ENCODE results near the gene DCK. TPM values are rescaled to one million over a fixed set of nuclear protein-coding genes. Genes with fewer than 3 reads are reported as not detected.
"Not testable (repeated sequence)": the region's sequence is repeated elsewhere in the genome, so short reads cannot be mapped to it uniquely, and the experiment has no call there.

DCK gene
- total and polyA plus RNA-seq, 12 donors = 2.5 to 9.3 (median 6.2) TPM

- WGBS, 2 donors = 96% methylated on average over 1 of the region's 1 CpG
- no peak for DNase-seq
- TF ChIP-seq, protein P1, sequence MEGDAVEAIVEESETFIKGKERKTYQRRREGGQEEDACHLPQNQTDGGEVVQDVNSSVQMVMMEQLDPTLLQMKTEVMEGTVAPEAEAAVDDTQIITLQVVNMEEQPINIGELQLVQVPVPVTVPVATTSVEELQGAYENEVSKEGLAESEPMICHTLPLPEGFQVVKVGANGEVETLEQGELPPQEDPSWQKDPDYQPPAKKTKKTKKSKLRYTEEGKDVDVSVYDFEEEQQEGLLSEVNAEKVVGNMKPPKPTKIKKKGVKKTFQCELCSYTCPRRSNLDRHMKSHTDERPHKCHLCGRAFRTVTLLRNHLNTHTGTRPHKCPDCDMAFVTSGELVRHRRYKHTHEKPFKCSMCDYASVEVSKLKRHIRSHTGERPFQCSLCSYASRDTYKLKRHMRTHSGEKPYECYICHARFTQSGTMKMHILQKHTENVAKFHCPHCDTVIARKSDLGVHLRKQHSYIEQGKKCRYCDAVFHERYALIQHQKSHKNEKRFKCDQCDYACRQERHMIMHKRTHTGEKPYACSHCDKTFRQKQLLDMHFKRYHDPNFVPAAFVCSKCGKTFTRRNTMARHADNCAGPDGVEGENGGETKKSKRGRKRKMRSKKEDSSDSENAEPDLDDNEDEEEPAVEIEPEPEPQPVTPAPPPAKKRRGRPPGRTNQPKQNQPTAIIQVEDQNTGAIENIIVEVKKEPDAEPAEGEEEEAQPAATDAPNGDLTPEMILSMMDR (IDR thresholded peaks at IDR 0.05) = peak in 5 of 9 donors; percentile 20 to 37 (median 24)
- ATAC-seq = no peak
- peaks cover 0 to 13% (median 0%) of the 10 kb centered on the region in 11 donors for H3K9me3 ChIP-seq
- intact Hi-C loops (cut with DNase I) = no loop called here
- no peak overlapping the region for H3K4me3 ChIP-seq
- H3K27me3 ChIP-seq = no peaks in the 10 kb centered on the region
- no peaks in the 10 kb centered on the region for H3K36me3 ChIP-seq
- H3K27ac ChIP-seq = no peak overlapping the region
- H3K4me1 ChIP-seq = no peaks in the 10 kb centered on the region
These were observed 57.4 kb downstream of the DCK start for GRCh38 chr4:71050809-71051208.

- WGBS, 2 donors = 83 to 89% methylated on average over 7 of the region's 7 CpGs
- intact Hi-C loops (cut with DNase I) = no loop called here
- Histone ChIP-seq H3K27me3 (no peaks in the 10 kb centered on the region), H3K36me3 (no peaks in the 10 kb centered on the region), H3K9me3 (peaks cover 0 to 13% (median 0%) of the 10 kb centered on the region in 11 donors), H3K4me3 (no peak overlapping the region), H3K27ac (no peak overlapping the region), H3K4me1 (no peaks in the 10 kb centered on the region)
- DNase-seq (no peak), ATAC-seq (no peak)
- TF ChIP-seq, protein P1 (IDR thresholded peaks at IDR 0.05) = no peak
These were observed 58.6 kb downstream of the DCK start for GRCh38 chr4:71052034-71052433.

DNA sequence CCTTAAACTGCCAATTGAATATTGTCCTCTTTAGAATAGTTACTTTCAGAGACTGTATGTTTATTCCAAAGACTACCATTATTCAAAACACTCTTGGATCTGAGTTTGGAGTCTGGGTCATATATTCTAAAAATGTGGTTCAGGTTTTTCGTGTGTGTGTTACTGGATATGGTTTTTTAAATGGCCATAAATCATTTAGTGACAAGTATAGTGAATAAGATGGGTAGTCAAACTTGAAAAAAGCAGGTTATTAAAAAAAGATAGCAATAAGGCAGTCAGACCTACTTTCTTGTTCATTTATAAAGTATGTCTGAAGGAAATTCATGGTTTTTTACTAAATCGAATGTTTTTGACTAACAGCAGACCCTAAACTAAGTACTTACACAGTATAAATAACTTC lies 59.3 kb downstream of the DCK start:
- H3K27me3 ChIP-seq = no peaks in the 10 kb centered on the region
- peaks cover 0 to 13% (median 0%) of the 10 kb centered on the region in 11 donors for H3K9me3 ChIP-seq
- WGBS, 2 donors = 81 to 85% methylated on average over 2 of the region's 2 CpGs
- no peak overlapping the region for H3K4me3 ChIP-seq
- no peaks in the 10 kb centered on the region for H3K36me3 ChIP-seq
- intact Hi-C loops (cut with DNase I) = no loop called here
- no peaks in the 10 kb centered on the region for H3K4me1 ChIP-seq
- no peak for DNase-seq
- no peak for ATAC-seq
- TF ChIP-seq, protein P1 (IDR thresholded peaks at IDR 0.05) = no peak
- no peak overlapping the region for H3K27ac ChIP-seq

- H3K4me3 ChIP-seq; H3K27me3 ChIP-seq; DNase-seq; H3K27ac ChIP-seq; H3K4me1 ChIP-seq; intact Hi-C loops (cut with DNase I); H3K36me3 ChIP-seq; ATAC-seq: not testable (repeated sequence)
- H3K9me3 ChIP-seq = peaks cover 0 to 11% (median 0%) of the 10 kb centered on the region in 11 donors
- WGBS, 2 donors = no CpG with 5 or more reads among the region's 1 CpG
These were observed 60.2 kb downstream of the DCK start for GRCh38 chr4:71053613-71054012.

GRCh38 chr4:71059573-71059972 lies 66.1 kb downstream of the DCK start:
- intact Hi-C loops (cut with DNase I); H3K9me3 ChIP-seq; H3K27ac ChIP-seq; DNase-seq; H3K27me3 ChIP-seq; H3K4me1 ChIP-seq; ATAC-seq; H3K36me3 ChIP-seq; H3K4me3 ChIP-seq: not testable (repeated sequence)
- WGBS, 2 donors = 80 to 95% methylated on average over 8 to 14 of the region's 16 CpGs

Measured in heart right ventricle (tissue), 16 donors.